GM21723 (cell line): ENCODE data around the gene PADI2.

Experiments used
- ATAC-seq: cut with Tn5 transposase; IDR thresholded peaks from one replicate; pipeline ENCODE4 v1.9.1; 2021; ENCODE audit warnings: mild to moderate bottlenecking, moderate library complexity; ENCODE audit not compliant: unreplicated experiment

Gene PADI2

GRCh38 chr1:17140279-17140678 lies 21.0 kb upstream of the PADI2 start:
- no peak for ATAC-seq

- no peak for ATAC-seq
These were observed 20.4 kb upstream of the PADI2 start for GRCh38 chr1:17139637-17140036.

GRCh38 chr1:17137441-17137840 lies 18.2 kb upstream of the PADI2 start:
- no peak for ATAC-seq

- ATAC-seq, result no peak
These were observed 17.7 kb upstream of the PADI2 start for GRCh38 chr1:17136936-17137335.

GRCh38 chr1:17136145-17136544 lies 16.9 kb upstream of the PADI2 start:
- no peak for ATAC-seq

- ATAC-seq, result no peak
These were observed 16.3 kb upstream of the PADI2 start for GRCh38 chr1:17135530-17135929.

GRCh38 chr1:17134724-17135123 lies 15.5 kb upstream of the PADI2 start:
- ATAC-seq, result no peak

GRCh38 chr1:17134034-17134433 lies 14.8 kb upstream of the PADI2 start:
- no peak for ATAC-seq

GRCh38 chr1:17130138-17130635 lies 10.9 kb upstream of the PADI2 start:
- ATAC-seq, result no peak

- no peak for ATAC-seq
These were observed 9.1 kb upstream of the PADI2 start for GRCh38 chr1:17128361-17128760.

GRCh38 chr1:17125756-17126237 lies 6.5 kb upstream of the PADI2 start:
- ATAC-seq, result no peak

GRCh38 chr1:17123196-17124045 lies 4.2 kb upstream of the PADI2 start:
- ATAC-seq, result no peak

- ATAC-seq, result no peak
These were observed 3.4 kb upstream of the PADI2 start for GRCh38 chr1:17122521-17123164.

- ATAC-seq, result no peak
These were observed 2.6 kb upstream of the PADI2 start for GRCh38 chr1:17121881-17122280.

- no peak for ATAC-seq
These were observed 1.9 kb upstream of the PADI2 start for GRCh38 chr1:17120962-17121837.

GRCh38 chr1:17120481-17120877 lies 1.2 kb upstream of the PADI2 start:
- ATAC-seq, result no peak

- ATAC-seq, result no peak
These were observed 676 bp upstream of the PADI2 start for GRCh38 chr1:17119773-17120480.

- ATAC-seq, result no peak
These were observed 560 bp downstream of the PADI2 start for GRCh38 chr1:17118706-17119075.

GRCh38 chr1:17118268-17118667 lies 983 bp downstream of the PADI2 start:
- ATAC-seq, result no peak

GRCh38 chr1:17117451-17118265 lies 1.6 kb downstream of the PADI2 start:
- ATAC-seq, result no peak
